DMS79 (cell line): ENCODE results near the gene MRTFA.

ENCODE experiments used
- DNase-seq: peaks from one replicate; lab custom pipeline; 2025; lab: John Stamatoyannopoulos, UW

MRTFA gene

GRCh38 chr22:40491990-40492631, 144.4 kb downstream of the MRTFA start:
- DNase-seq = peak; percentile 59

- DNase-seq = peak; percentile 21
Measured at GRCh38 chr22:40487663-40488249, 148.8 kb downstream of the MRTFA start.

GRCh38 chr22:40486962-40487602, 149.4 kb downstream of the MRTFA start:
- no peak for DNase-seq

GRCh38 chr22:40485813-40486667, 150.5 kb downstream of the MRTFA start:
- DNase-seq = no peak

- DNase-seq = no peak
Measured at GRCh38 chr22:40484906-40485669, 151.4 kb downstream of the MRTFA start.

GRCh38 chr22:40482886-40483285, 153.6 kb downstream of the MRTFA start:
- DNase-seq = no peak

- no peak for DNase-seq
Measured at GRCh38 chr22:40482391-40482790, 154.1 kb downstream of the MRTFA start.

- no peak for DNase-seq
Measured at GRCh38 chr22:40480996-40481395, 155.5 kb downstream of the MRTFA start.

GRCh38 chr22:40479887-40480538, 156.5 kb downstream of the MRTFA start:
- DNase-seq = no peak

- DNase-seq = no peak
Measured at GRCh38 chr22:40479126-40479800, 157.3 kb downstream of the MRTFA start.

- no peak for DNase-seq
Measured at GRCh38 chr22:40478338-40479125, 158.0 kb downstream of the MRTFA start.

- DNase-seq = no peak
Measured at GRCh38 chr22:40477683-40478337, 158.7 kb downstream of the MRTFA start.

GRCh38 chr22:40476341-40476740, 160.2 kb downstream of the MRTFA start:
- DNase-seq = no peak

- peak; percentile 15 for DNase-seq
Measured at GRCh38 chr22:40473703-40474102, 162.8 kb downstream of the MRTFA start.

GRCh38 chr22:40472579-40472978, 163.9 kb downstream of the MRTFA start:
- DNase-seq = no peak

- no peak for DNase-seq
Measured at GRCh38 chr22:40472051-40472450, 164.5 kb downstream of the MRTFA start.

GRCh38 chr22:40469181-40469580, 167.3 kb downstream of the MRTFA start:
- no peak for DNase-seq

GRCh38 chr22:40468616-40469015, 167.9 kb downstream of the MRTFA start:
- DNase-seq = no peak

GRCh38 chr22:40466976-40467375, 169.5 kb downstream of the MRTFA start:
- DNase-seq = no peak
